ENCODE data around the gene CFAP299. TPM values are rescaled to one million over a fixed set of nuclear protein-coding genes. Genes with fewer than 3 reads are reported as not detected.

Gene CFAP299
- total and polyA plus RNA-seq, 3 experiments from 2014 or later, result not detected

- POLR2A ChIA-PET, result no interaction called here
- H3K27me3 Mint-ChIP-seq, result peaks cover 0 to 1% of the 10 kb centered on the region in 2 donors
- no peaks in the 10 kb centered on the region for H3K4me1 Mint-ChIP-seq
- no peak overlapping the region for H3K4me3 ChIP-seq (ENCODE audit: low read length)
- no peaks in the 10 kb centered on the region for H3K9me3 ChIP-seq (ENCODE audit: low read length)
- H3K4me3 Mint-ChIP-seq, result no peak overlapping the region
- H3K27ac ChIP-seq (ENCODE audit: low read depth, low read length), result no peak overlapping the region
- DNase-seq, result no peak
- CTCF ChIA-PET, result no interaction called here
- no peaks in the 10 kb centered on the region for H3K27me3 ChIP-seq (ENCODE audit: insufficient read depth, low read length, poor library complexity, severe bottlenecking)
- H3K9me3 Mint-ChIP-seq, result peaks cover 0 to 2% (median 0%) of the 10 kb centered on the region in 5 donors
- no peak overlapping the region for H3K27ac Mint-ChIP-seq
- no peaks in the 10 kb centered on the region for H3K4me1 ChIP-seq (ENCODE audit: insufficient read depth, low read length)
- H3K36me3 Mint-ChIP-seq, result no peaks in the 10 kb centered on the region
- H3K36me3 ChIP-seq (ENCODE audit: insufficient read depth, low read length), result no peaks in the 10 kb centered on the region
Measured at GRCh38 chr4:80694171-80694570, 358.6 kb downstream of the CFAP299 start.

- H3K4me1 ChIP-seq (ENCODE audit: insufficient read depth, low read length), result peaks cover 5% of the 10 kb centered on the region
- Mint-ChIP-seq H3K27ac (no peak overlapping the region), H3K36me3 (no peaks in the 10 kb centered on the region), H3K9me3 (no peaks in the 10 kb centered on the region), H3K4me3 (no peak overlapping the region), H3K27me3 (no peaks in the 10 kb centered on the region), H3K4me1 (peaks cover 0 to 11% (median 2%) of the 10 kb centered on the region in 3 donors)
- no peak overlapping the region for H3K4me3 ChIP-seq (ENCODE audit: low read length)
- no peaks in the 10 kb centered on the region for H3K9me3 ChIP-seq (ENCODE audit: low read length)
- H3K36me3 ChIP-seq (ENCODE audit: insufficient read depth, low read length), result no peaks in the 10 kb centered on the region
- CTCF ChIA-PET, result no interaction called here
- no peaks in the 10 kb centered on the region for H3K27me3 ChIP-seq (ENCODE audit: insufficient read depth, low read length, poor library complexity, severe bottlenecking)
- H3K27ac ChIP-seq (ENCODE audit: low read depth, low read length), result no peak overlapping the region
- POLR2A ChIA-PET, result no interaction called here
- DNase-seq, result no peak
Measured at GRCh38 chr4:80705311-80705710, 369.8 kb downstream of the CFAP299 start.

GRCh38 chr4:80709082-80709869, 373.7 kb downstream of the CFAP299 start:
- Mint-ChIP-seq H3K4me1 (peaks cover 0 to 11% (median 2%) of the 10 kb centered on the region in 3 donors), H3K4me3 (peak overlapping the region in 1 of 7 donors; percentile 24), H3K36me3 (no peaks in the 10 kb centered on the region), H3K9me3 (no peaks in the 10 kb centered on the region), H3K27ac (peak overlapping the region in 1 of 8 donors; percentile 40), H3K27me3 (no peaks in the 10 kb centered on the region)
- Histone ChIP-seq H3K4me3 (ENCODE audit: low read length) (no peak overlapping the region), H3K27me3 (ENCODE audit: insufficient read depth, low read length, poor library complexity, severe bottlenecking) (no peaks in the 10 kb centered on the region), H3K4me1 (ENCODE audit: insufficient read depth, low read length) (peaks cover 5% of the 10 kb centered on the region), H3K36me3 (ENCODE audit: insufficient read depth, low read length) (no peaks in the 10 kb centered on the region), H3K9me3 (ENCODE audit: low read length) (no peaks in the 10 kb centered on the region), H3K27ac (ENCODE audit: low read depth, low read length) (no peak overlapping the region)
- CTCF ChIA-PET, result no interaction called here
- DNase-seq, result peak in 1 of 5 donors; percentile 40
- POLR2A ChIA-PET, result interaction anchor here (0.6 kb wide), 1 partner anchor 355 kb away, joined by 4 read pairs; no protein-coding TSS in a partner anchor

DNA sequence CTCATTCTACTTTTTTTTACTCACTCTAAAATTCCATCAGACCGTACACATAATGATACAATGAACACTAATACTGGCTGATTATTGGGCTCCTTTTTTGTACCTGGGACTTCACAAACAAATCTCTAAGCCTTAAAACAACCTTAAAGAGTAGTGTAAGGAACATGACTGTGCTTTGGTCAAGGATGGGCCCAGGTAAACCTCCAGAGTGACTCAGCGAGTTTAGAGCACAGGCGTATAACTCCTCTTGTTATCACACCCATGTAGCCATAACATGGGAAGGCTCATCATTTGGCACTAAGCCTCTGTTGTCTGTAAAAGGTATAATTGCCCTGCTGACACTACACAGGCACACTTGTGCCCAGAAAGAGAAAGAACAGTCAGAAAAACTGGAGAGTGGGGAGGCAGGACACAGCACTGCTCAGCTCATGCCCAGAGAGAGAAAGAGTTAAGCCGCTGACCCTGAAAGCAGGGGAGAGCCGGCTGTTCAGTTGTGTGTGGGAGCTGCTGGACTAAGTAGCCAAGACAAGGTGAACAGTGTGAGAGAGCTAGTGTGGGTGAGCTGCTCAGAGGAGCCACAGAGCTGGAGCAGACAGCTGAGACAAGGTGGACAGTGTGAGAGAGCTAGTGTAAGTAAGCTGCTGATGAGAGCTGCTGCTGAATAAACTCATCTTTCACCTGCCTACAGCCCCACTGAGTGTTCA, 375.4 kb downstream of the CFAP299 start:
- no peaks in the 10 kb centered on the region for H3K9me3 Mint-ChIP-seq
- H3K4me1 Mint-ChIP-seq, result peaks cover 5 to 17% (median 7%) of the 10 kb centered on the region in 3 donors
- no peaks in the 10 kb centered on the region for H3K36me3 Mint-ChIP-seq
- no peak overlapping the region for H3K4me3 Mint-ChIP-seq
- CTCF ChIA-PET, result no interaction called here
- Histone ChIP-seq H3K27me3 (ENCODE audit: insufficient read depth, low read length, poor library complexity, severe bottlenecking) (no peaks in the 10 kb centered on the region), H3K9me3 (ENCODE audit: low read length) (no peaks in the 10 kb centered on the region), H3K27ac (ENCODE audit: low read depth, low read length) (no peak overlapping the region), H3K36me3 (ENCODE audit: insufficient read depth, low read length) (no peaks in the 10 kb centered on the region), H3K4me1 (ENCODE audit: insufficient read depth, low read length) (peaks cover 5% of the 10 kb centered on the region), H3K4me3 (ENCODE audit: low read length) (no peak overlapping the region)
- no peak overlapping the region for H3K27ac Mint-ChIP-seq
- H3K27me3 Mint-ChIP-seq, result no peaks in the 10 kb centered on the region
- DNase-seq, result no peak
- POLR2A ChIA-PET, result no interaction called here

GRCh38 chr4:80711956-80712355, 376.4 kb downstream of the CFAP299 start:
- no peak overlapping the region for H3K27ac Mint-ChIP-seq
- H3K9me3 Mint-ChIP-seq, result no peaks in the 10 kb centered on the region
- Histone ChIP-seq H3K4me3 (ENCODE audit: low read length) (no peak overlapping the region), H3K27me3 (ENCODE audit: insufficient read depth, low read length, poor library complexity, severe bottlenecking) (no peaks in the 10 kb centered on the region), H3K27ac (ENCODE audit: low read depth, low read length) (no peak overlapping the region), H3K9me3 (ENCODE audit: low read length) (no peaks in the 10 kb centered on the region), H3K4me1 (ENCODE audit: insufficient read depth, low read length) (peaks cover 5% of the 10 kb centered on the region), H3K36me3 (ENCODE audit: insufficient read depth, low read length) (no peaks in the 10 kb centered on the region)
- no peak for DNase-seq
- H3K4me1 Mint-ChIP-seq, result peaks cover 5 to 17% (median 7%) of the 10 kb centered on the region in 3 donors
- ChIA-PET POLR2A (no interaction called here), CTCF (no interaction called here)
- no peak overlapping the region for H3K4me3 Mint-ChIP-seq
- no peaks in the 10 kb centered on the region for H3K27me3 Mint-ChIP-seq
- H3K36me3 Mint-ChIP-seq, result no peaks in the 10 kb centered on the region

DNA sequence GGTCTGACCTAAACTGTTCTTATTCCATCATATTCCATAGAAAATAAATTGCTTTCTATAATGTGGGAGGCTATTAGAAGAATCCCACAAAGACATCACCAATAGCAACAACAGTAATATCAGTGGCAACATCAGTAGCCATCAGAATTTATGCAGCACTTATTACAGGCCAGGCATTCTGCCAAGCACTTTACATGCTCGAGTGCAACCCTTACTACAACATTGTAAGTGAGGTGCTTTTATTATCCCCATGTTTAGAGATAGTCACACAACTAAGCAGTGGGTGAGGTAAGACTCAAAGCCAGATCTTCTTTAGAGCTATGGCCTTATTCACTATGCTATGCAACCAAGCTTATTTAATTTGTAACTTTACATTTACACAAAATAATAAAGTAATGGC, 377.9 kb downstream of the CFAP299 start:
- Mint-ChIP-seq H3K27me3 (no peaks in the 10 kb centered on the region), H3K4me1 (peaks cover 5 to 13% (median 7%) of the 10 kb centered on the region in 3 donors), H3K9me3 (peaks cover 0 to 6% (median 0%) of the 10 kb centered on the region in 5 donors), H3K4me3 (no peak overlapping the region), H3K36me3 (peaks cover 0 to 7% (median 1%) of the 10 kb centered on the region in 3 donors), H3K27ac (no peak overlapping the region)
- no peak overlapping the region for H3K27ac ChIP-seq (ENCODE audit: low read depth, low read length)
- H3K36me3 ChIP-seq (ENCODE audit: insufficient read depth, low read length), result no peaks in the 10 kb centered on the region
- no peaks in the 10 kb centered on the region for H3K27me3 ChIP-seq (ENCODE audit: insufficient read depth, low read length, poor library complexity, severe bottlenecking)
- no peak overlapping the region for H3K4me3 ChIP-seq (ENCODE audit: low read length)
- POLR2A ChIA-PET, result no interaction called here
- CTCF ChIA-PET, result no interaction called here
- peaks cover 5% of the 10 kb centered on the region for H3K4me1 ChIP-seq (ENCODE audit: insufficient read depth, low read length)
- no peaks in the 10 kb centered on the region for H3K9me3 ChIP-seq (ENCODE audit: low read length)
- no peak for DNase-seq

GRCh38 chr4:80717204-80717603, 381.7 kb downstream of the CFAP299 start:
- Histone ChIP-seq H3K4me1 (ENCODE audit: insufficient read depth, low read length) (no peaks in the 10 kb centered on the region), H3K27me3 (ENCODE audit: insufficient read depth, low read length, poor library complexity, severe bottlenecking) (no peaks in the 10 kb centered on the region), H3K4me3 (ENCODE audit: low read length) (no peak overlapping the region), H3K27ac (ENCODE audit: low read depth, low read length) (no peak overlapping the region), H3K36me3 (ENCODE audit: insufficient read depth, low read length) (no peaks in the 10 kb centered on the region), H3K9me3 (ENCODE audit: low read length) (no peaks in the 10 kb centered on the region)
- no peak for DNase-seq
- peaks cover 1 to 20% (median 2%) of the 10 kb centered on the region in 3 donors for H3K36me3 Mint-ChIP-seq
- H3K9me3 Mint-ChIP-seq, result peaks cover 17 to 33% (median 25%) of the 10 kb centered on the region in 5 donors
- no peak overlapping the region for H3K27ac Mint-ChIP-seq
- ChIA-PET POLR2A (no interaction called here), CTCF (no interaction called here)
- no peak overlapping the region for H3K4me3 Mint-ChIP-seq
- H3K27me3 Mint-ChIP-seq, result no peaks in the 10 kb centered on the region
- peaks cover 2 to 7% (median 6%) of the 10 kb centered on the region in 3 donors for H3K4me1 Mint-ChIP-seq

DNA sequence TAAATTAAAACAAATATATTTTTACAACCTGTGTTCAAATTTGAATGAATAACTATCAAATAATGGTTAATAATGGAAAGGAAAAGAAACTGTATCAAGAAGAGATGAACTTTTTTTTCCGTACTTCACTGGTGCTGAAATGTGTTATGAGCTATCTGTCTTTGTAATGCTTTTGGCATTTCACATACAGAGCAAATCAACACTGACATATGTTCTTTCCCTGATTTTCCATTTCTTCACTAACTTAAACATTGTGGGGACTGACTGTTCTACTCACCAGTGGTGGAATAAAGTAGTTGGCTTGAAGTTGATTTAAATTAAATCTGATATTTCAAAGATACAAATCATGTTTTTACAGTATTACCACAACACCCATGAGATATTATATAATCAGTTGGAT, 390.9 kb downstream of the CFAP299 start:
- H3K27me3 ChIP-seq (ENCODE audit: insufficient read depth, low read length, poor library complexity, severe bottlenecking), result no peaks in the 10 kb centered on the region
- H3K4me3 ChIP-seq (ENCODE audit: low read length), result no peak overlapping the region
- ChIA-PET CTCF (no interaction called here), POLR2A (no interaction called here)
- H3K27ac ChIP-seq (ENCODE audit: low read depth, low read length), result no peak overlapping the region
- Mint-ChIP-seq H3K4me3 (no peak overlapping the region), H3K27me3 (peaks cover 0 to 1% of the 10 kb centered on the region in 2 donors), H3K27ac (no peak overlapping the region), H3K36me3 (peaks cover 0 to 4% (median under 1%) of the 10 kb centered on the region in 3 donors), H3K9me3 (peaks cover 4 to 13% (median 11%) of the 10 kb centered on the region in 5 donors), H3K4me1 (no peaks in the 10 kb centered on the region)
- H3K36me3 ChIP-seq (ENCODE audit: insufficient read depth, low read length), result no peaks in the 10 kb centered on the region
- no peaks in the 10 kb centered on the region for H3K4me1 ChIP-seq (ENCODE audit: insufficient read depth, low read length)
- H3K9me3 ChIP-seq (ENCODE audit: low read length), result no peaks in the 10 kb centered on the region
- DNase-seq, result no peak

Measured in CD8-positive, alpha-beta memory T cell (primary cell).